ENCODE measurements around the gene CSNK1G2. TPM values are rescaled to one million over a fixed set of nuclear protein-coding genes. Genes with fewer than 3 reads are reported as not detected.

The CSNK1G2 gene
- total and polyA plus RNA-seq, 2 of the 13 experiments (the other 11 are each of a cell fraction or from before 2014, with no cell fraction given), result 53.8 to 72.5 TPM

DNA sequence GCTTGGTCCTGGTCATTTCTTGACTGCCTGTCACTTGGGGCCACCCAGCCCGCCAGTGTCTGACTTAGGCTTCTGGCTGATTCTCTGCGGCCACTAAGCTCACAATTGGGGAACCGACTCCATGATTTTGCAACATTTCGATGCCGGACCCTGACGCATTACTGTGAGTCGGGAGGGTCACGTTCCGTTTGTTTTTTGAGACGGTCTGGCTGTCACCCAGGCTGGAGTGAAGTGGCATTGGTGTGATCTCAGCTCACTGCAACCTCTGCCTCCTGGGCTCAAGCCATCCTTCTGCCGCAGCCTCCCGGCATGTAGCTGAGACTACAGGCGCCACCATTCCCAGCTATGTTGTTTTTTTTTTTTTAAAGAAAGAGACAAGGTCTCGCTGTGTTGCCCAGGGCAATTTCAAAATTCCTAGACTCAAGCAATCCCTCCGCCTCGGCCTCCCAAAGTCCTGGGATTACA lies 39.0 kb upstream of the CSNK1G2 start (continued):
- TF ChIP-seq, protein P1, sequence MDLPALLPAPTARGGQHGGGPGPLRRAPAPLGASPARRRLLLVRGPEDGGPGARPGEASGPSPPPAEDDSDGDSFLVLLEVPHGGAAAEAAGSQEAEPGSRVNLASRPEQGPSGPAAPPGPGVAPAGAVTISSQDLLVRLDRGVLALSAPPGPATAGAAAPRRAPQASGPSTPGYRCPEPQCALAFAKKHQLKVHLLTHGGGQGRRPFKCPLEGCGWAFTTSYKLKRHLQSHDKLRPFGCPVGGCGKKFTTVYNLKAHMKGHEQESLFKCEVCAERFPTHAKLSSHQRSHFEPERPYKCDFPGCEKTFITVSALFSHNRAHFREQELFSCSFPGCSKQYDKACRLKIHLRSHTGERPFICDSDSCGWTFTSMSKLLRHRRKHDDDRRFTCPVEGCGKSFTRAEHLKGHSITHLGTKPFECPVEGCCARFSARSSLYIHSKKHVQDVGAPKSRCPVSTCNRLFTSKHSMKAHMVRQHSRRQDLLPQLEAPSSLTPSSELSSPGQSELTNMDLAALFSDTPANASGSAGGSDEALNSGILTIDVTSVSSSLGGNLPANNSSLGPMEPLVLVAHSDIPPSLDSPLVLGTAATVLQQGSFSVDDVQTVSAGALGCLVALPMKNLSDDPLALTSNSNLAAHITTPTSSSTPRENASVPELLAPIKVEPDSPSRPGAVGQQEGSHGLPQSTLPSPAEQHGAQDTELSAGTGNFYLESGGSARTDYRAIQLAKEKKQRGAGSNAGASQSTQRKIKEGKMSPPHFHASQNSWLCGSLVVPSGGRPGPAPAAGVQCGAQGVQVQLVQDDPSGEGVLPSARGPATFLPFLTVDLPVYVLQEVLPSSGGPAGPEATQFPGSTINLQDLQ (CRISPR knock-in tag; IDR thresholded peaks at IDR 0.05), result 0 out of 2 replicates have a peak, but pooled peaks have one; percentile 22
- no peak for TF ChIP-seq SNAPC2 (CRISPR knock-in tag; IDR thresholded peaks at IDR 0.05)
- no peak for TF ChIP-seq KLF11 (CRISPR knock-in tag; IDR thresholded peaks at IDR 0.05)
- TF ChIP-seq SOX6 (IDR thresholded peaks at IDR 0.05), result no peak
- TF ChIP-seq SOX6 (CRISPR knock-in tag; IDR thresholded peaks at IDR 0.05), result no peak
- peak; percentile 14; the same call in 1 of the 2 replicates for TF ChIP-seq PHF8 (CRISPR knock-in tag; IDR thresholded peaks at IDR 0.05)
- no peak for TF ChIP-seq CBFB (CRISPR knock-in tag; IDR thresholded peaks at IDR 0.05)
- TF ChIP-seq SRSF9 (IDR thresholded peaks at IDR 0.05; ENCODE audit: borderline replicate concordance, insufficient read depth, low read depth, low read length, poor library complexity, severe bottlenecking), result no peak
- TF ChIP-seq SALL2 (CRISPR knock-in tag; IDR thresholded peaks at IDR 0.05), result no peak
- TF ChIP-seq, protein P2, sequence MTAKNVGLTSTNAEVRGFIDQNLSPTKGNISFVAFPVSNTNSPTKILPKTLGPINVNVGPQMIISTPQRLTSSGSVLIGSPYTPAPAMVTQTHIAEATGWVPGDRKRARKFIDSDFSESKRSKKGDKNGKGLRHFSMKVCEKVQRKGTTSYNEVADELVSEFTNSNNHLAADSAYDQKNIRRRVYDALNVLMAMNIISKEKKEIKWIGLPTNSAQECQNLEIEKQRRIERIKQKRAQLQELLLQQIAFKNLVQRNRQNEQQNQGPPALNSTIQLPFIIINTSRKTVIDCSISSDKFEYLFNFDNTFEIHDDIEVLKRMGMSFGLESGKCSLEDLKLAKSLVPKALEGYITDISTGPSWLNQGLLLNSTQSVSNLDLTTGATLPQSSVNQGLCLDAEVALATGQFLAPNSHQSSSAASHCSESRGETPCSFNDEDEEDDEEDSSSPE (CRISPR knock-in tag; IDR thresholded peaks at IDR 0.05), result peak; percentile 31; the same call in 1 of the 2 replicates
- TF ChIP-seq NAIF1 (CRISPR knock-in tag; IDR thresholded peaks at IDR 0.05; ENCODE audit: borderline replicate concordance), result no peak
- no peak for TF ChIP-seq ZKSCAN1 (IDR thresholded peaks at IDR 0.05; ENCODE audit: low read length)
- no peak for TF ChIP-seq SOX13 (IDR thresholded peaks at IDR 0.05)
- TF ChIP-seq SOX13 (CRISPR knock-in tag; conservative IDR thresholded peaks at IDR 0.05 in 1 of 2, IDR thresholded peaks at IDR 0.05 in 1 of 2), result peak in 1 of 2 experiments; percentile 16; a peak in 1 of 4 replicates
- peak; percentile 63; the same call in 1 of the 2 replicates for TF ChIP-seq ZSCAN25 (CRISPR knock-in tag; IDR thresholded peaks at IDR 0.05)
- TF ChIP-seq, protein P3, sequence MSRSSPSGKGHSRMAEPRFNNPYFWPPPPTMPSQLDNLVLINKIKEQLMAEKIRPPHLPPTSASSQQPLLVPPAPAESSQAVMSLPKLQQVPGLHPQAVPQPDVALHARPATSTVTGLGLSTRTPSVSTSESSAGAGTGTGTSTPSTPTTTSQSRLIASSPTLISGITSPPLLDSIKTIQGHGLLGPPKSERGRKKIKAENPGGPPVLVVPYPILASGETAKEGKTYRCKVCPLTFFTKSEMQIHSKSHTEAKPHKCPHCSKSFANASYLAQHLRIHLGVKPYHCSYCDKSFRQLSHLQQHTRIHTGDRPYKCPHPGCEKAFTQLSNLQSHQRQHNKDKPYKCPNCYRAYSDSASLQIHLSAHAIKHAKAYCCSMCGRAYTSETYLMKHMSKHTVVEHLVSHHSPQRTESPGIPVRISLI (CRISPR knock-in tag; IDR thresholded peaks at IDR 0.05; ENCODE audit: borderline replicate concordance), result peak; percentile 54; the same call in 1 of the 2 replicates
- no peak for TF ChIP-seq ZNF367 (CRISPR knock-in tag; IDR thresholded peaks at IDR 0.05; ENCODE audit: borderline replicate concordance)
- no peak for TF ChIP-seq EHMT2 (IDR thresholded peaks at IDR 0.05; ENCODE audit: borderline replicate concordance, low read depth, low read length)
- TF ChIP-seq NFE2L1 (CRISPR knock-in tag; IDR thresholded peaks at IDR 0.05; ENCODE audit: borderline replicate concordance), result no peak
- peak; percentile 78 for TF ChIP-seq CEBPG (CRISPR knock-in tag; IDR thresholded peaks at IDR 0.05)
- no peak for TF ChIP-seq ZNF337 (CRISPR knock-in tag; IDR thresholded peaks at IDR 0.05; ENCODE audit: borderline replicate concordance, low read depth)
- no peak for TF ChIP-seq KLF9 (CRISPR knock-in tag; IDR thresholded peaks at IDR 0.05; ENCODE audit: low read depth)
- no peak for TF ChIP-seq ZBTB8A (CRISPR knock-in tag; IDR thresholded peaks at IDR 0.05; ENCODE audit: borderline replicate concordance, low read depth)
- TF ChIP-seq NFE2L2 (IDR thresholded peaks at IDR 0.05; ENCODE audit: low read length), result no peak
- TF ChIP-seq FOXJ3 (CRISPR knock-in tag; IDR thresholded peaks at IDR 0.05; ENCODE audit: borderline replicate concordance), result 0 out of 2 replicates have a peak, but pooled peaks have one; percentile 22
- TF ChIP-seq ZNF768 (CRISPR knock-in tag; IDR thresholded peaks at IDR 0.05), result no peak
- peak; percentile 74; the same call in 1 of the 2 replicates for TF ChIP-seq ZNF121 (CRISPR knock-in tag; IDR thresholded peaks at IDR 0.05)
